HCT116 (cell line): Measurements from ENCODE around the gene DBX1. TPM values are rescaled to one million over a fixed set of nuclear protein-coding genes. Genes with fewer than 3 reads are reported as not detected.
A peak's percentile ranks its signal among the peaks of the same experiment; 100 is the strongest.

Experiments used
- ATAC-seq: fragments of 200-7000 bp; cut with Tn5 transposase; 2 replicates; pipeline ENCODE4 v1.9.1; 2020; ENCODE audit warnings: mild to moderate bottlenecking, moderate library complexity
- BruUV-seq: library from RNA; stranded (reverse); fragments of 400-500 nt; replicated peaks from 2 replicates; lab custom pipeline; 2021; lab: Mats Ljungman, UMichigan
- CTCF ChIA-PET: fragments of 300-600 bp; sonication (Branson Sonifier 250); formaldehyde crosslinking; loops from one replicate; lab custom pipeline; 2021; ENCODE audit warnings: antibody characterized with exemption; lab: Charles Lee
- POLR2A ChIA-PET: fragments of 300-600, 350-600 bp; sonication (Branson Sonifier 250); formaldehyde crosslinking; loops from one replicate; lab custom pipeline; 2021; ENCODE audit warnings: antibody characterized with exemption; lab: Charles Lee
- RAD21 ChIA-PET, 2 experiments: fragments of 300-600 bp; sonication (Branson Sonifier 250); formaldehyde crosslinking; loops; one replicate each; lab custom pipeline; 2023; ENCODE audit warnings: low total read pairs in 2 of 2; ENCODE audit not compliant: uncharacterized antibody in 2 of 2, unreplicated experiment in 2 of 2, low non-redundant PET in 1 of 2; lab: Charles Lee
- DNase-seq: peaks from one replicate; pipeline ENCODE4 v3.0.0-alpha.2; 2010; ENCODE audit warnings: low read depth, low spot score
- H2AFZ ChIP-seq: fragments of 200-600 bp; shearing (Covaris generic), sonication (generic); 2 replicates; pipeline ENCODE4 v1.6.1; 2017; ENCODE audit warnings: low read depth, mixed run types, mixed read lengths, antibody characterized with exemption, low read length; ENCODE audit not compliant: poor library complexity, severe bottlenecking
- H3K27ac ChIP-seq: 2 replicates; pipeline ENCODE4 v1.5.1; 2012; ENCODE audit warnings: low read depth, low read length
- H3K27me3 ChIP-seq: fragments of 200-600 bp; sonication (generic); 2 replicates; pipeline ENCODE4 v1.6.1; 2016; ENCODE audit warnings: mixed run types, low read length, mixed read lengths; ENCODE audit not compliant: insufficient read depth
- H3K36me3 ChIP-seq, 2 experiments: fragments of 200-500 bp in 1 of 2; fragments of 200-600 bp in 1 of 2; sonication (Bioruptor generic) in 1 of 2; sonication (generic) in 1 of 2; 2 replicates each; pipeline versions ENCODE4 v1.5.1 to v1.6.1; 2014 to 2016; ENCODE audit warnings: low read length in 2 of 2, inconsistent platforms in 1 of 2, mixed read lengths in 1 of 2, mixed run types in 1 of 2; ENCODE audit not compliant: insufficient read depth in 2 of 2, control insufficient read depth in 1 of 2
- H3K4me1 ChIP-seq, 2 experiments: fragments of 200-600 bp in 1 of 2; sonication (generic) in 1 of 2; 2 replicates each; pipeline versions ENCODE4 v1.5.1 to v1.6.1; 2012 to 2017; ENCODE audit warnings: low read length in 2 of 2, inconsistent platforms in 1 of 2, mild to moderate bottlenecking in 1 of 2, mixed read lengths in 1 of 2, mixed run types in 1 of 2, moderate library complexity in 1 of 2; ENCODE audit not compliant: insufficient read depth in 2 of 2, control insufficient read depth in 1 of 2
- H3K4me2 ChIP-seq: fragments of 200-600 bp; sonication (generic); 2 replicates; pipeline ENCODE4 v1.6.1; 2017; ENCODE audit warnings: mixed run types, low read length, mixed read lengths
- H3K4me3 ChIP-seq, 2 experiments: fragments of 200-600 bp in 1 of 2; sonication (generic) in 1 of 2; replicated peaks in 1 of 2; 2 replicates each; pipeline ENCODE4 v1.5.1; 2011 to 2016; ENCODE audit warnings: low read length in 2 of 2, control low read depth in 1 of 2, low read depth in 1 of 2, mild to moderate bottlenecking in 1 of 2, mixed read lengths in 1 of 2, mixed run types in 1 of 2
- H3K79me2 ChIP-seq: fragments of 200-600 bp; sonication (generic); 2 replicates; pipeline ENCODE4 v1.6.1; 2017; ENCODE audit warnings: mild to moderate bottlenecking, mixed run types, low read length, moderate library complexity, mixed read lengths; ENCODE audit not compliant: insufficient read depth
- H3K9ac ChIP-seq: fragments of 200-600 bp; sonication (generic); 2 replicates; pipeline ENCODE4 v1.6.1; 2016; ENCODE audit warnings: low read length, mixed read lengths
- H3K9me2 ChIP-seq: fragments of 200-600 bp; sonication (generic), shearing (Covaris generic); 2 replicates; pipeline ENCODE4 v1.6.1; 2017; ENCODE audit warnings: mixed run types, mild to moderate bottlenecking, moderate library complexity; ENCODE audit not compliant: insufficient read depth
- H3K9me3 ChIP-seq, 2 experiments: fragments of 200-500 bp in 1 of 2; fragments of 200-600 bp in 1 of 2; sonication (Bioruptor generic) in 1 of 2; sonication (generic) in 1 of 2; 2 replicates each; pipeline ENCODE4 v1.6.1; 2014 to 2017; ENCODE audit warnings: low read length in 2 of 2, mixed read lengths in 2 of 2, inconsistent platforms in 1 of 2, low read depth in 1 of 2, mild to moderate bottlenecking in 1 of 2, mixed run types in 1 of 2, moderate library complexity in 1 of 2; ENCODE audit not compliant: control insufficient read depth in 1 of 2, insufficient read depth in 1 of 2
- H4K20me1 ChIP-seq: fragments of 200-600 bp; sonication (generic), shearing (Covaris generic); 2 replicates; pipeline ENCODE4 v1.6.1; 2017; ENCODE audit warnings: mixed run types, mild to moderate bottlenecking, moderate library complexity; ENCODE audit not compliant: insufficient read depth
- CEBPB ChIP-seq: IDR thresholded peaks from 2 replicates; pipeline ENCODE4 v1.6.1; 2012; ENCODE audit warnings: low read depth
- CTCF ChIP-seq, 3 experiments: fragments of 200-600 bp in 1 of 3; sonication (generic) in 1 of 3; IDR thresholded peaks in 2 of 3; conservative IDR thresholded peaks in 1 of 3; 2 replicates each; pipeline ENCODE4 v1.5.1; 2012 to 2017; ENCODE audit warnings: low read depth in 2 of 3, low read length in 2 of 3, antibody characterized with exemption in 1 of 3, borderline replicate concordance in 1 of 3, control low read depth in 1 of 3, mild to moderate bottlenecking in 1 of 3, mixed read lengths in 1 of 3, mixed run types in 1 of 3, moderate library complexity in 1 of 3; ENCODE audit not compliant: insufficient read depth in 1 of 3
- ELF1 ChIP-seq: IDR thresholded peaks from 2 replicates; pipeline ENCODE4 v1.6.1; 2012; ENCODE audit warnings: low read depth, borderline replicate concordance
- JUND ChIP-seq: IDR thresholded peaks from 2 replicates; pipeline ENCODE4 v1.6.1; 2012
- POLR2A ChIP-seq: IDR thresholded peaks from 2 replicates; pipeline ENCODE4 v1.7.0; 2011; ENCODE audit warnings: borderline replicate concordance; ENCODE audit not compliant: insufficient read depth, insufficient read length; ENCODE audit errors: extremely low read depth
- RAD21 ChIP-seq: IDR thresholded peaks from 2 replicates; pipeline ENCODE4 v1.6.1; 2012; ENCODE audit warnings: low read depth, mild to moderate bottlenecking
- REST ChIP-seq: IDR thresholded peaks from 2 replicates; pipeline ENCODE4 v1.6.1; 2012; ENCODE audit warnings: low read depth
- SIN3A ChIP-seq: IDR thresholded peaks from 2 replicates; pipeline ENCODE4 v1.6.1; 2012; ENCODE audit warnings: low read depth
- SRF ChIP-seq: IDR thresholded peaks from 2 replicates; pipeline ENCODE4 v1.6.1; 2012; ENCODE audit warnings: low read depth
- YY1 ChIP-seq: IDR thresholded peaks from 2 replicates; pipeline ENCODE4 v1.6.1; 2011; ENCODE audit warnings: low read length, low read depth, moderate library complexity, mild to moderate bottlenecking; ENCODE audit not compliant: insufficient replicate concordance; ENCODE audit errors: extremely low read depth
- ZBTB33 ChIP-seq: IDR thresholded peaks from 2 replicates; pipeline ENCODE4 v1.6.1; 2011; ENCODE audit warnings: mild to moderate bottlenecking, low read length, moderate library complexity; ENCODE audit not compliant: insufficient replicate concordance; ENCODE audit errors: extremely low read depth
- ZNF274 ChIP-seq: fragments of 200-500 bp; sonication (Bioruptor generic); IDR thresholded peaks from 2 replicates; pipeline ENCODE4 v1.6.1; 2014; ENCODE audit warnings: mild to moderate bottlenecking, low read depth, low read length, inconsistent platforms
- intact Hi-C: fragments of 100-400 bp; cut with micrococcal nuclease; formaldehyde crosslinking; loops from 2 replicates; pipeline ENCODE4 v1.10.0; 2022
- total RNA-seq: library from RNA; stranded (reverse); gene quantifications from one replicate; pipeline ENCODE4 v1.2.1, GENCODE V29; 2021; ENCODE audit not compliant: unreplicated experiment
- TF ChIP-seq, protein P1 (sequence below): IDR thresholded peaks from 2 replicates; pipeline ENCODE4 v1.6.1; 2012
- TF ChIP-seq, protein P2 (sequence below): IDR thresholded peaks from 2 replicates; pipeline ENCODE4 v1.6.1; 2012

The DBX1 gene
- total RNA-seq, 1 experiment from 2014 or later: not detected

GRCh38 chr11:20110908-20111669, 49.2 kb downstream of the DBX1 start:
- Histone ChIP-seq H4K20me1 (no peaks in the 10 kb centered on the region), H3K9ac (no peak overlapping the region), H3K9me2 (no peaks in the 10 kb centered on the region), H3K27me3 (no peaks in the 10 kb centered on the region), H3K4me1 (peaks cover 14 to 27% of the 10 kb centered on the region in 2 experiments), H3K79me2 (no peaks in the 10 kb centered on the region), H3K36me3 (no peaks in the 10 kb centered on the region), H3K4me2 (peak overlapping the region; percentile 73), H3K9me3 (no peaks in the 10 kb centered on the region), H2AFZ (peak overlapping the region; percentile 83), H3K4me3 (no peak overlapping the region), H3K27ac (no peak overlapping the region)
- intact Hi-C loops: loop anchor here (5.0 to 10.0 kb wide), 2 partner anchors 174 to 1036 kb away; no protein-coding TSS in a partner anchor
- TF ChIP-seq, protein P1, sequence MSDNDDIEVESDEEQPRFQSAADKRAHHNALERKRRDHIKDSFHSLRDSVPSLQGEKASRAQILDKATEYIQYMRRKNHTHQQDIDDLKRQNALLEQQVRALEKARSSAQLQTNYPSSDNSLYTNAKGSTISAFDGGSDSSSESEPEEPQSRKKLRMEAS: no peak
- no peak for TF ChIP-seq ELF1
- no peak for TF ChIP-seq POLR2A
- no peak for TF ChIP-seq REST
- TF ChIP-seq CEBPB: no peak
- TF ChIP-seq ZNF274: no peak
- no peak for TF ChIP-seq YY1
- no peak for TF ChIP-seq SRF
- no peak for TF ChIP-seq ZBTB33
- no peak for TF ChIP-seq JUND
- TF ChIP-seq, protein P2, sequence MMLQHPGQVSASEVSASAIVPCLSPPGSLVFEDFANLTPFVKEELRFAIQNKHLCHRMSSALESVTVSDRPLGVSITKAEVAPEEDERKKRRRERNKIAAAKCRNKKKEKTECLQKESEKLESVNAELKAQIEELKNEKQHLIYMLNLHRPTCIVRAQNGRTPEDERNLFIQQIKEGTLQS: no peak
- no peak for TF ChIP-seq SIN3A
- peak; percentile 81 for TF ChIP-seq RAD21
- TF ChIP-seq CTCF (IDR thresholded peaks at IDR 0.05 in 2 of 3, conservative IDR thresholded peaks at IDR 0.05 in 1 of 3; ENCODE audit: borderline replicate concordance in 1 of 3, insufficient read depth in 1 of 3, low read depth in 2 of 3, low read length in 2 of 3): peak; percentile 69 to 97 (median 87)
- DNase-seq (peak; percentile 72), ATAC-seq (peak; percentile 75)
- ChIA-PET POLR2A (no interaction called here), RAD21 (no interaction called here), CTCF (interaction anchor here (1.6 to 1.8 kb wide), 2 partner anchors 158 to 160 kb away, joined by 4 to 17 read pairs; no protein-coding TSS in a partner anchor)
- no TSS peak for BruUV-seq
